ENCODE data around the gene IZUMO3.
"Not testable (repeated sequence)": the region's sequence is repeated elsewhere in the genome, so short reads cannot be mapped to it uniquely, and the experiment has no call there.

Gene IZUMO3

GRCh38 chr9:24545847-24546522, at the start of gene IZUMO3:
TSS of gene IZUMO3 (minus strand) at chr9:24545897. CDS start at chr9:24545649, 248 bp downstream.
- DNase-seq (ENCODE audit: low read depth in 2 of 2) = no peak

GRCh38 chr9:24594234-24594850, 48.6 kb upstream of the IZUMO3 start:
- DNase-seq (ENCODE audit: low read depth in 2 of 2) = no peak

- DNase-seq (ENCODE audit: low read depth in 2 of 2) = no peak
These were observed 44.7 kb upstream of the IZUMO3 start for GRCh38 chr9:24590432-24590831.

GRCh38 chr9:24587883-24588282, 42.2 kb upstream of the IZUMO3 start:
- no peak for DNase-seq (ENCODE audit: low read depth in 2 of 2)

GRCh38 chr9:24582146-24583126, 36.7 kb upstream of the IZUMO3 start:
- no peak for DNase-seq (ENCODE audit: low read depth in 2 of 2)

- not testable (repeated sequence) for DNase-seq (ENCODE audit: low read depth in 2 of 2)
These were observed 34.3 kb upstream of the IZUMO3 start for GRCh38 chr9:24580005-24580404.

GRCh38 chr9:24572406-24572805, 26.7 kb upstream of the IZUMO3 start:
- DNase-seq (ENCODE audit: low read depth in 2 of 2) = no peak

GRCh38 chr9:24561957-24562356, 16.3 kb upstream of the IZUMO3 start:
- no peak for DNase-seq (ENCODE audit: low read depth in 2 of 2)

GRCh38 chr9:24553183-24553552, 7.5 kb upstream of the IZUMO3 start:
- no peak for DNase-seq (ENCODE audit: low read depth in 2 of 2)

GRCh38 chr9:24552526-24553182, 7.0 kb upstream of the IZUMO3 start:
- DNase-seq (ENCODE audit: low read depth in 2 of 2) = no peak

- no peak for DNase-seq (ENCODE audit: low read depth in 2 of 2)
These were observed 412 bp downstream of the IZUMO3 start for GRCh38 chr9:24545285-24545684.

- DNase-seq (ENCODE audit: low read depth in 2 of 2) = no peak
These were observed 27.2 kb downstream of the IZUMO3 start for GRCh38 chr9:24518545-24518944.

- no peak for DNase-seq (ENCODE audit: low read depth in 2 of 2)
These were observed 29.2 kb downstream of the IZUMO3 start for GRCh38 chr9:24516463-24516862.

GRCh38 chr9:24509850-24510249, 35.8 kb downstream of the IZUMO3 start:
- DNase-seq (ENCODE audit: low read depth in 2 of 2) = no peak

GRCh38 chr9:24504521-24504920, 41.2 kb downstream of the IZUMO3 start:
- DNase-seq (ENCODE audit: low read depth in 2 of 2) = no peak

- DNase-seq (ENCODE audit: low read depth in 2 of 2) = no peak
These were observed 43.3 kb downstream of the IZUMO3 start for GRCh38 chr9:24502206-24502937.

GRCh38 chr9:24500761-24501160, 44.9 kb downstream of the IZUMO3 start:
- no peak for DNase-seq (ENCODE audit: low read depth in 2 of 2)

- no peak for DNase-seq (ENCODE audit: low read depth in 2 of 2)
These were observed 47.1 kb downstream of the IZUMO3 start for GRCh38 chr9:24498632-24499031.

GRCh38 chr9:24497671-24498070, 48.0 kb downstream of the IZUMO3 start:
- DNase-seq (ENCODE audit: low read depth in 2 of 2) = no peak

Data from stimulated activated CD4-positive, alpha-beta T cell treated with anti-CD3 and anti-CD28 coated beads, Interleukin-1b, Interleukin-23, amount 100 ng/mL, for 1 hour (primary cell).